GM18526 (cell line): ENCODE results near the gene SLC11A1.

Experiments
- POLR2A ChIP-seq: IDR thresholded peaks from 3 replicates; pipeline ENCODE4 v1.6.1; 2011; ENCODE audit not compliant: insufficient read length; ENCODE audit errors: extremely low read depth

The SLC11A1 gene, protein sequence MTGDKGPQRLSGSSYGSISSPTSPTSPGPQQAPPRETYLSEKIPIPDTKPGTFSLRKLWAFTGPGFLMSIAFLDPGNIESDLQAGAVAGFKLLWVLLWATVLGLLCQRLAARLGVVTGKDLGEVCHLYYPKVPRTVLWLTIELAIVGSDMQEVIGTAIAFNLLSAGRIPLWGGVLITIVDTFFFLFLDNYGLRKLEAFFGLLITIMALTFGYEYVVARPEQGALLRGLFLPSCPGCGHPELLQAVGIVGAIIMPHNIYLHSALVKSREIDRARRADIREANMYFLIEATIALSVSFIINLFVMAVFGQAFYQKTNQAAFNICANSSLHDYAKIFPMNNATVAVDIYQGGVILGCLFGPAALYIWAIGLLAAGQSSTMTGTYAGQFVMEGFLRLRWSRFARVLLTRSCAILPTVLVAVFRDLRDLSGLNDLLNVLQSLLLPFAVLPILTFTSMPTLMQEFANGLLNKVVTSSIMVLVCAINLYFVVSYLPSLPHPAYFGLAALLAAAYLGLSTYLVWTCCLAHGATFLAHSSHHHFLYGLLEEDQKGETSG

DNA sequence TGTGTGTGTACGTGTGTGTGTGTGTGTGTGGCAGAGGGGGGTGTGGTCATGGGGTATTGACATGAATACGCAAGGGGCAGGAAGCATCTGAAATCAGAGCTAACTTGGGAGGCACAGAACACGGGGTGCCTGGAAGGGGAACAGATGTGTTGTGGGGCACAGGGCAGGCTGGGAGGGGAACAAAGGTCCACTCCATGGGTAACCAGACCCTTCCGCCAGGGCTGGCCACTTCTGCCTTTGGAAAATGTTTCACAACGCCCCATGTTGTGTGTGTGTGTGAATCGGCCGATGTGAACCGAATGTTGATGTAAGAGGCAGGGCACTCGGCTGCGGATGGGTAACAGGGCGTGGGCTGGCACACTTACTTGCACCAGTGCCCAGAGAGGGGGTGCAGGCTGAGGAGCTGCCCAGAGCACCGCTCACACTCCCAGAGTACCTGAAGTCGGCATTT lies at the start of gene SLC11A1:
Gene SLC11A1 (plus strand): TSS at position 358 of the 451 bp plus-strand sequence. CDS start 96 bp downstream, outside the sequence.
- no peak for TF ChIP-seq POLR2A

DNA sequence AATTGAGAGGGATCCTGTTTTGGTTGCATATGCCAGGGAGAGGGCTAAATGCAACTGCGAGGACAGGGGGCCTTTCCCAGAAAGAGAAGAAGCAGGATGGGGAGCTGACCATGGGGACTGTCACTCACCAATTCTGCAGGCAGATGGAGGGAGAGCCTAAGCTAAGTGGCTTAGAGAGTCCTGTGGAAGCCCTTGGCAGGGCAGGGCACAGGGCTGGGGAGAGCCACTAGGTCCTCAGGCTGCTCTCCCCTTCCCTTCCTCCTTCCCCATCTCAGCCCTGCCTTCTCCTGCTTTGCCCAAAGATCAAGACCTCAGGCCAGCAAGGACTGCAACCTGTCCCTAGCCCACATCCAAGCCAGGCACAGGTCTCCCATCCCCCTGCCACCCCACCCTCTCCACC lies 49.8 kb upstream of the SLC11A1 start:
- TF ChIP-seq POLR2A = no peak

DNA sequence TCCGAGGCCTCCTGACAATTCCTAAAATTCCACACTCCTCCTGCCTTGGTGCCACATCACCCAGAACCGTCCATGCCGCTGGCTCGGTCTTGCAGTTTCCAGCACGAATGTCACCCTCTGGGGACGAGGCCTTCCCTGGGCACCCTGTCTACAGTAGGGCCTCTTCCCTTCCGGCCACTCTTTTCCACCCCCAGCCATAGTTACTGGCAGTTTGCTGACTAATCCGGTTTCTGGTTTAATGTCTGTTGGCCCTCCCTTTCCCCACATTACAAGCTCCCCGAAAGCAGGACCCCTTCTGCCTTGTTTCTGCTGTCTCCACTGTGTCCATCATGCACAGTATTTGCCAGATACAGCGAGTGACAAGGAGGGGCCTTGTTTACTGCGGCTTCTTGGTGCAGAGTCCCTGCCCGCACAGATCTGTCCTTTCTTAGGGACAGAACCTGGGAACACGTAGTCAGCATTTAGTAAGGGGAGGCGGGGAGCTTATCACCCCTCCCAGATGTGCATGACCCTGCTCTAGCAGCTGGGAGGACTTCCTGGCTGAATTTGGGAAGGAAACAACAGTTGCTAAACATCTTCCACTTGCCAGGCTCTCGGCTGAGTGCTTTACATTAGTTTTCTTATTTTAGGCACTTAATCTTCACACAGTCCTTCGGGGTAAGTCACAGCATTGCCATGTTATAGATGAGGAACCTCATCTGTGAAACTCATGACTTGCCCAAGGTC lies 49.0 kb upstream of the SLC11A1 start:
- TF ChIP-seq POLR2A = no peak

DNA sequence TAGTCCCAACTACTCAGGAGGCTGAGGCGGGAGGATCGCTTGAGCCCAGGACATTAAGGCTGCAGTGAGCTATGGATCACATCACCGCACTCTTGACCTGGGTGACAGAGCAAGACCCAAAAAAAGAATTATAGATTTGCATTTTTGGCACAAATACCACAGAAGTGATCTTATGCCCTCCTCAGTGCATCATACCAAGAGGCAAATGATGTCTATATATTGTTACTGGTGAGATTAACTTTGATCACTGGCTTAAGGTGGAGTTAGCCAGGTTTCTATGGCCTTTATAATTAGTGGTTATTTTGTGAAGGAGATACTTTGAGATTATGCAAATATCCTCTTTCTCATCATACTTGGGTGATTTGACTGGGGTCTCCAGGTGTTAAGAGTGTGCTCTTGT lies 47.5 kb upstream of the SLC11A1 start:
- TF ChIP-seq POLR2A = no peak

DNA sequence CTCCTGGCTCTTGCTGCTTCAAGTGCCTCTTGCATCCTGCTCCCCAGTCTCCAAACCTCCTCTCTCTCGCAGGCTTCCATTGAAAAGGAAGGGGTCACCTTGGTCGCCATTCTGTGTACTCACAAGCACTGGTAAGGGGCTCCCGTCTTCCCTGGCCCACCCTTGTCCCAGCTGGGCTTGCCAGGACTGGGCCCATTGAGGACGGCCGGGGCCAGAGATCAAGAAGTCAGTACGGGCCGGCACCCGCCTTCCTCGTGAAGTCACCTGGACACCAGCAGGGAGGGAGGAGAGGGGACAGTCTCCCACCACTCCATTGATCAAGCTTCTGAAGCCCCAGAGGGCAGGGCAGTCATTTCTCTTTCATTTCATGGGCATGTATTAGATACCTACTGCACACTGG lies 41.4 kb upstream of the SLC11A1 start:
- no peak for TF ChIP-seq POLR2A

DNA sequence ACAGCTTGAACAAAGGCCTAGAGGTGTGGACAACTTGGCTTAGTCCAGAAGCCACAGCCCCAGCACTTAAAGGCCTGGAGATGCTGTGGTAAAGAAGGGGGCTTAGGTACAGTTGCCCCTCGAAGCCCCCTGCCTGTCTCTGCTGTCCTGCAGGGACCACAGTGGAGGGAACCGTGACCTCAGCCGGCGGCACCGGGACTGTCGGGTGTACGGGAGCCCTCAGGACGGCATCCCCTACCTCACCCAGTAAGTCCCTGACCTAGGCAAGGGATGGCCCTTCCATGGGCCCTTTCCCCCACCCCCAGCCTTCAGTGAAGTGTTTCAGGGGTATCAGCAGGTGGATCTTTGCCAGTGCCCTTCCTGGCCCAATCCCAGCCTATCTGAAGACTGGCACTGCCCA lies 40.7 kb upstream of the SLC11A1 start:
- no peak for TF ChIP-seq POLR2A

DNA sequence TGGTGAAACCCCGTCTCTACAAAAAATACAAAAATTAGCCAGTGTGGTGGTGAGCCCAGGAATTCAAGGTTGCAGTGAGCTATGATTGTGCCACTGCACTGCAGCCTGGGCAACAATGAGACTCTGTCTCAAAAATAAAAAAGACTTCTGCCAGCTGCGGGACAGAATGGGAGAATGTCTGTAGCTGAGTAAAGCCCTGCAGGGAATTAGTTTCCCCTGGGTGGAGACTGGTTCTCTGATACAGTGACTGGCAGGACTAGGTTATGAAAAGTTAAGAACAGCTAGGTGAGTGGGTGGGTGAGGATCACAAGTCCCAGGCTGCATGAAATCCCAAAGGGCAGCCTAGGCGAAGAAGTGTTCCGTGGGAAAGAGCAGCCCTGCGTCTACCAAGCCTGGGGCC lies 39.2 kb upstream of the SLC11A1 start:
- no peak for TF ChIP-seq POLR2A

DNA sequence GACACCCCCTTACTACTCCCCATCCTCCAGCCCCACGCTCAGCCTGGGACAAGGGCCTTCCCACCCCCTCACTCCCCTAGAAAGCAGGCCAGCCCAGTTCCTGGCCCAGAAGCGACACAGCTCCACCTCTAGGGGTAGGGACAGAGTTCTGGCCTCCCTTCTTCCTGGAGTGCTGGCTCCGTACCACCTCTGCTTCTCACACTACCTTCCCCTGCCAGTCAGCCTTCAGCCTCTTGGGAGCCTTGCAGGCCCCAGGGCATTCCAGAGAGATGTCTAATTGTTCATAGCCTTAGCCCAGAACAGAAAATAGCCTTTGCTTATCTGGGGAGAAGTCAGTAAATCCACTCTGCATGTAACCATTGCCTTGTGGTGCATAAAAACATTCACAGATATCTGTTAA lies 38.5 kb upstream of the SLC11A1 start:
- no peak for TF ChIP-seq POLR2A

DNA sequence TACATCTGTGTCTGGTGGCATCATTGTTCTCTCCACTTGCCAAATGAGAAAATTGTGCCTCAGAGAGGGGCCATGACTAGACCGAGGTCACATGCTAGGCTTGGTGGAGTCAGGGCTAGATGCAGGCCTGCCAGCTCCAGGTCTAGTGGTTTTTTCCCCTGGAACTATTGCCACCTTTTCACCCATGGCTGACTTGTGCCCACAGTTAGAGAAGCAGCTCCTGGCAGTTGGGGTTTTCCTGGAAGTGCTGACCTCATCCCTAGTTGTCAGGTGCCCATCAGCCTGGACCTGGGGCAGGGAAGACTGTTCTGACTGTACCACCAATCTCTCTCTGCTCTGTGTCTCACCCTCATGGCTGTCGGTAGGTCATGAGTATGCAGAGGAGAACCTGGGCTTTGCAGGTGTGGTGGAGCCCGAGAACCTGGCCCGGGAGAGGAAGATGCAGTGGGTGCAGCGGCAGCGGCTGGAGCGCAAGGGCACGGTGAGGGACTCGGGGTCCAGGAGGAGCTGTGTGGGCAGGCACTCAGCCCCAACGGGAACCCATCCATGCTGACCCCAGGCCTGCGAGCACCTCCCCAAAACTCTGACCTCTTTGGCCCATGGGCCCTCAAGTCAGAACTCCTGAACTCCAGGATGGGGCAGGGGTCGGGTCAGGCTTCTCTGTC lies 37.9 kb upstream of the SLC11A1 start:
- TF ChIP-seq POLR2A = no peak

DNA sequence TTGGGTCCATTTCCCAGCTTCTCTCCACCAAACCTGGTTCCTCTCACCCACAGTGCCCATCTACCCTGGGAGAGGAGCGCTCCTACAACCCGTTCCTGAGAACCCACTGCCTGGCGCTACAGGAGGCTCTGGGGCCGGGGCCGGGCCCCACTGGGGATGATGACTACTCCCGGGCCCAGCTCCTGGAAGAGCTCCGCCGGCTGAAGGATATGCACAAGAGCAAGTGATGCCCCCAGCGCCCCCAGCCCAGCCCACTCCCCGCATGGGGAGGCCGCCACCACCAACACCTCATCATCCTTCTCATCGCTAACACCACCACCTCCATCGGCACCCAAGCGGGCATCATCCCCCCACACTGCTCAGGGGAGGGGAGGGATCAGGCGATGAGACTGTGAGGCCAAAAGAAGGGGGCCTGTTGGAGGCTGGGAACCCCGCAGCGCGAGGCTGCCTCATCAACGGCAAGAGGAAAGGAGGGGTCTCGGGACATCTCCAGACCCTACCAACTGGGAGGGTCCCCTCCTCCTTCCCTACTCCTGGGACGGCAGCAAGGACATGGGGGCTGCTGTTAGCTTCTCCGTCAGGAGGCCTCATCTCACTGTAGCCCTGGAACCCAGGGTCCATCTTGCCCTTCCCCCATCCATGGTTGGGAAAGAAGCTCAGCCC lies 37.2 kb upstream of the SLC11A1 start:
- TF ChIP-seq POLR2A = no peak

DNA sequence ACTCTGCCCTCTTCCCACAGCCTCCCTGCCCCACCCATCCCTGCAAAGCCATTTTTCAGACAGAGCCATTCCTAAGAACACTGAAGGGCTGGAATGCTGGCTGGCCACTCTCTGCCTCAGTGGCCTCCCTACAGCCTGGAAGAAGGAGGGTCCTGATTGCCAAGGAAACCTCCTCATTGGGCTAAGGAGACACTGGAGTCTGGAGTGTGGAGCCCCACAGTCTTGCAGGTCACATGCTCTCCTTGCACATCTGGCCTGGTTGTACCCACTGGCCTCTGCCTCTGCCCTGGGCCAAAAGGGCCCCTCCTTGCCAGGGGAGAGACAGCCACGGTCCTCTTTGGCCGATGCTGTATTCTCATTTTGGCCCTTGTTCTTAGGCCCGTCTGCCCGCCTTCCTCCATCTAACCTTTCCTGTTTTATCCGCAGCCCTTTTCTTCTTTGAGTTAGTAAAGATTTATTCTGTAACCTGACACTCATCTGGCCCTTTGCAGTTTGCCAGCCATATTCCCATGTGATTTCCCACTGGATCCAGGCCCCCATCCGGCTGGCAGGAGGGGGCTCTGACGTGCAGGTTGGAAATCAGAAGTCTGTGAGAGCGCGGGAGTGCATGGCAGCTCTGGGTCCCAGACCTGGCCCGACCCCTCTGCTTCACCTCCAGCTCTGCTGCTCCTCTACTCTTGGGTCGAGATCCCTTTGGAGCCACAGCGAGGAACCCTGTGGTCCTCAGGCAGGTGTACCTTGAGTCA lies 36.4 kb upstream of the SLC11A1 start:
- TF ChIP-seq POLR2A = no peak

DNA sequence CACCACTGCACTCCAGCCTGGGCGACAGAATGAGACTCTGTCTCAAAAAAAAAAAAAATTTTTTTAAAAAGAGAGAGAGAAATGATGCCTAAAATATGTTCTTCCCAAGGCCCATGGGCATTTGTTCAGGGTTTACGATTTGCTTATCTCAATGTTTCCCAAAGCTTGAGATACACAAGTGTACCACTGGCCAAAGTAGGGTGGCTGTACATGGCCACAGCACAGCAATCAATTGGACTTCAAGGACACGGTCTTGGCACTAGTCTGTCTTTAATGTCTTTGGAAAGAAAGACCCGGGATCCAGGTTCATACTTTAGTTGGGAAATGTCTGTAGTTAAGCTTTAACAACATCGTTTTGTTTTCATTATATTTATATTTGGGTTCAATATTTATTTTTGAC lies 34.9 kb upstream of the SLC11A1 start:
- no peak for TF ChIP-seq POLR2A

DNA sequence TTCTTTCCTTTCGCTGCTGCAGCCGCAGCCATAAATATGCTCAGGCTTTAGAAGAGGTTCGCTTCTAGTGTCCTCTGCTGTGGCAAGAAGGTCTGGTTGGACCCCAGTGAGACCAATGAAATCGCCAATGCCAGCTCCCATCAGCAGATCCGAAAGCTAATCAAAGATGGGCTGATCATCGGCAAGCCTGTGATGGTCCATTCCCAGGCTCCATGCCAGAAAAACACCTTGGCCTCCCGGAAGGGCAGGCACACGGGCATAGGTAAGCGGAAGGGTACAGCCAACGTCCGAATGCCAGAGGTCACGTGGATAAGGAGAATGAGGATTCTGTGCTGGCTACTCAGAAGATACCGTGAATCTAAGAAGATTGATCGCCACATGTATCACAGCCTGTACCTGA lies 28.0 kb upstream of the SLC11A1 start:
- TF ChIP-seq POLR2A = no peak

DNA sequence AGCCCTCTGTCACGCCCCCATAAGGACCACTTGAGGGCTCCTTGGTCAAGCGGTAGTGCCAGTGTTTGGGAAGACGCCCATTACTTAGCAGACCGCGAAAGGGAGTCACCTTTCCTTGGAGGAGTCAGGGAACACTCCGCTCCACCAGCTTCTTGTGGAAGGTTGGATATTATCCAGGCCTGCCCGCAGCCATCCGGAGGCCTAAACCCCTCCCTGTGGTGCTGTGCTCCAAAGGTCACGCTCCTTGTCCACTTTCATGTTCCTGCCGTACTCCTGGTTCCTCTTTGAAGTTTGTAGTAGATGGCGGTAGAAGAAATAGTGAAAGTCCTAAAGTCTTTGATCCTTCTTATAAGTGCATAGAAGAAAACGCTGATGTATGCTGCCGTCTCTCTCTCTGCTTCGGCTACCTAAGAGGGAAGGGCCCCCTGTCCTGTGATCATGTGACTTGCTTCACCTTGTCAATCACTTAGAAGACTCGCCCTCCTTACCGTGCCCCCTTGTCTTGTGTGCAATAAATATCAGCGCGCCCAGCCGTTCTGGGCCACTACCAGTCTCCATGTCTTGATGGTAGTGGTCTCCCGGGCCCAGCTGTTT lies 27.1 kb upstream of the SLC11A1 start:
- TF ChIP-seq POLR2A = no peak
